ENCODE results near the gene ARMC7.

GRCh38 chr17:75131278-75132017 is 21.7 kb downstream of the ARMC7 start, which contains the start of gene NT5C:
- no peak for TF ChIP-seq RAD51 (IDR thresholded peaks at IDR 0.05; ENCODE audit: borderline replicate concordance)
- TF ChIP-seq PCBP2 (optimal IDR thresholded peaks at IDR 0.05; ENCODE audit: low read depth, low read length, poor library complexity, severe bottlenecking) = no peak
